GM12878 (cell line): Measurements from ENCODE around the gene SCMH1. TPM values are rescaled to one million over a fixed set of nuclear protein-coding genes. Genes with fewer than 3 reads are reported as not detected.

Source experiments
- ATAC-seq: fragments of 200-7000 bp; cut with Tn5 transposase; 3 replicates; pipeline ENCODE4 v1.9.1; 2020; ENCODE audit warnings: mild to moderate bottlenecking, moderate library complexity
- BruUV-seq: library from RNA; stranded (reverse); fragments of 400-500 nt; replicated peaks from 2 replicates; lab custom pipeline; 2021; lab: Mats Ljungman, UMichigan
- CTCF ChIA-PET: fragments of 300-600 bp; sonication (Branson Sonifier 250); formaldehyde crosslinking; extraction: SDS; loops from one replicate; lab custom pipeline; 2021; ENCODE audit warnings: inconsistent platforms; lab: Yijun Ruan, JAX
- POLR2A ChIA-PET: fragments of 350-600 bp; formaldehyde crosslinking; extraction: SDS; loops from one replicate; lab custom pipeline; 2021; ENCODE audit warnings: inconsistent platforms; lab: Charles Lee
- RAD21 ChIA-PET: fragments of 300-600 bp; sonication (Branson Sonifier 250); formaldehyde crosslinking; loops from one replicate; lab custom pipeline; 2023; ENCODE audit warnings: antibody characterized with exemption; ENCODE audit not compliant: unreplicated experiment; lab: Charles Lee
- SMC1A ChIA-PET: fragments of 300-600 bp; sonication (Branson Sonifier 250); formaldehyde crosslinking; loops from one replicate; lab custom pipeline; 2023; ENCODE audit not compliant: unreplicated experiment, uncharacterized antibody; lab: Charles Lee
- DNase-seq: peaks from one replicate; pipeline ENCODE4 v3.0.0-alpha.2; 2011; ENCODE audit warnings: low read depth, low spot score
- FAIRE-seq: peaks from 3 replicates; lab custom pipeline; 2011; peaks lifted over from hg19 to GRCh38; lab: Jason Lieb, UNC
- H2AFZ ChIP-seq: 2 replicates; pipeline ENCODE4 v1.6.0; 2011; ENCODE audit warnings: low read depth, low read length, control low read depth; ENCODE audit not compliant: control insufficient read depth
- H3K27ac ChIP-seq: 2 replicates; pipeline ENCODE4 v1.5.1; 2011; ENCODE audit warnings: control low read depth; ENCODE audit not compliant: control insufficient read depth, insufficient read depth
- H3K27me3 ChIP-seq, 2 experiments: replicated peaks in 1 of 2; 2 replicates each; pipeline versions ENCODE4 v1.6.0 to v1.6.1; 2011; ENCODE audit warnings: low read length in 1 of 2; ENCODE audit not compliant: control insufficient read depth in 2 of 2, insufficient read depth in 2 of 2
- H3K36me3 ChIP-seq, 2 experiments: 2 replicates each; pipeline ENCODE4 v1.5.1; 2011; ENCODE audit warnings: low read length in 1 of 2; ENCODE audit not compliant: control insufficient read depth in 2 of 2, insufficient read depth in 2 of 2
- H3K4me1 ChIP-seq: 2 replicates; pipeline ENCODE4 v1.6.1; 2011; ENCODE audit warnings: mild to moderate bottlenecking, low read length, moderate library complexity, mixed read lengths; ENCODE audit not compliant: control insufficient read depth, insufficient read depth
- H3K4me2 ChIP-seq: 2 replicates; pipeline ENCODE4 v1.6.0; 2011; ENCODE audit warnings: control low read depth; ENCODE audit not compliant: control insufficient read depth, insufficient read depth
- H3K4me3 ChIP-seq: fragments of 200-600 bp; sonication (generic); 2 replicates; pipeline ENCODE4 v1.5.1; 2016
- H3K79me2 ChIP-seq: 2 replicates; pipeline ENCODE4 v1.6.0; 2011; ENCODE audit warnings: low read length; ENCODE audit not compliant: control insufficient read depth, insufficient read depth
- H3K9ac ChIP-seq: 2 replicates; pipeline ENCODE4 v1.8.0; 2011; ENCODE audit warnings: low read length, control low read depth, mixed read lengths; ENCODE audit not compliant: control insufficient read depth, insufficient read depth
- H3K9me3 ChIP-seq: replicated peaks from 3 replicates; pipeline ENCODE4 v1.5.1; 2011; ENCODE audit warnings: mild to moderate bottlenecking, low read length; ENCODE audit not compliant: control insufficient read depth, insufficient read depth
- H4K20me1 ChIP-seq: 2 replicates; pipeline ENCODE4 v1.6.0; 2011; ENCODE audit not compliant: control insufficient read depth, insufficient read depth
- NRF1 ChIP-seq: conservative IDR thresholded peaks from 2 replicates; pipeline ENCODE4 v1.6.1; 2011; ENCODE audit warnings: mild to moderate bottlenecking, low read depth, low read length, improper control_type of control experiment
- SREBF2 ChIP-seq: IDR thresholded peaks from 2 replicates; pipeline ENCODE4 v1.6.1; 2012; ENCODE audit warnings: mild to moderate bottlenecking, low read length
- ZBED1 ChIP-seq: IDR thresholded peaks from 2 replicates; pipeline ENCODE4 v1.6.1; 2016; ENCODE audit warnings: borderline replicate concordance
- WGBS: methylation state at CpG from one replicate; pipeline ENCODE4 v1.1.6; 2016; ENCODE audit warnings: low lambda C conversion rate; ENCODE audit not compliant: insufficient replicate concordance, insufficient coverage; ENCODE audit errors: missing lambda C conversion rate; 5-methylcytosine and 5-hydroxymethylcytosine counted together
- in situ Hi-C: fragments of 300-500 bp; cut with MboI; formaldehyde crosslinking; loops from 9 replicates; pipeline ENCODE4 v1.14.3; 2018; ENCODE audit warnings: mixed read lengths
- intact Hi-C: fragments of 100-400 bp; cut with micrococcal nuclease; formaldehyde crosslinking; loops from one replicate; pipeline ENCODE4 v1.14.2; 2022; ENCODE audit not compliant: unreplicated experiment
- polyA plus RNA-seq, 11 experiments: library from polyadenylated mRNA; depleted of rRNA in 4 of 11; unstranded in 6 of 11; stranded (reverse) in 5 of 11; fragments of >200 nt; fragmentation: Nextera tagmentation in 4 of 11; fragmentation: Illumina TruSeq in 1 of 11; extraction: Ambion mirVana in 4 of 11; extraction: Trizol in 1 of 11; gene quantifications; 1 replicate in 1 of 11; 2 replicates in 10 of 11; pipeline versions ENCODE4 v1.2.1 to v1.2.3, GENCODE V29; 2011 to 2016; ENCODE audit warnings: inconsistent platforms in 2 of 11, missing spikeins in 2 of 11, low read depth in 1 of 11
- total RNA-seq, 4 experiments: library from RNA; depleted of rRNA in 3 of 4; stranded (reverse); fragments of >200 nt in 3 of 4; fragmentation: Illumina TruSeq in 1 of 4; extraction: Trizol in 1 of 4; gene quantifications; 2 replicates each; pipeline versions ENCODE4 v1.2.1 to v1.2.3, GENCODE V29; 2013 to 2021
- TF ChIP-seq, protein P1 (sequence below): fragments of 450-650 bp; IDR thresholded peaks from 2 replicates; pipeline ENCODE4 v1.6.1; 2017; ENCODE audit warnings: mild to moderate bottlenecking, low read depth, inconsistent platforms; ENCODE audit not compliant: poor library complexity, severe bottlenecking

Gene SCMH1
- total and polyA plus RNA-seq, 10 of the 15 experiments (the other 5 are each of a cell fraction or from before 2014, with no cell fraction given), result 7.5 to 44.1 (median 27.8) TPM

- Histone ChIP-seq H3K27me3 (no peaks in the 10 kb centered on the region), H3K4me2 (no peak overlapping the region), H3K36me3 (peaks cover 6 to 15% of the 10 kb centered on the region in 2 experiments; a peak in 3 of 4 replicates), H3K9ac (no peak overlapping the region), H4K20me1 (no peaks in the 10 kb centered on the region), H3K4me3 (no peak overlapping the region), H3K27ac (no peak overlapping the region), H3K4me1 (no peaks in the 10 kb centered on the region), H3K79me2 (no peaks in the 10 kb centered on the region), H3K9me3 (no peaks in the 10 kb centered on the region), H2AFZ (no peak overlapping the region)
- ChIA-PET POLR2A (interaction anchor here (0.6 to 1.1 kb wide), 2 partner anchors 10 to 15 kb away, joined by 3 to 4 read pairs; no protein-coding TSS in a partner anchor), RAD21 (no interaction called here), SMC1A (no interaction called here), CTCF (interaction anchor here (0.7 kb wide), 1 partner anchor 10 kb away, joined by 3 read pairs; no protein-coding TSS in a partner anchor)
- DNase-seq, result no peak
- FAIRE-seq, result no peak
- no peak for TF ChIP-seq ZBED1
- no peak for TF ChIP-seq NRF1
- TF ChIP-seq, protein P1, sequence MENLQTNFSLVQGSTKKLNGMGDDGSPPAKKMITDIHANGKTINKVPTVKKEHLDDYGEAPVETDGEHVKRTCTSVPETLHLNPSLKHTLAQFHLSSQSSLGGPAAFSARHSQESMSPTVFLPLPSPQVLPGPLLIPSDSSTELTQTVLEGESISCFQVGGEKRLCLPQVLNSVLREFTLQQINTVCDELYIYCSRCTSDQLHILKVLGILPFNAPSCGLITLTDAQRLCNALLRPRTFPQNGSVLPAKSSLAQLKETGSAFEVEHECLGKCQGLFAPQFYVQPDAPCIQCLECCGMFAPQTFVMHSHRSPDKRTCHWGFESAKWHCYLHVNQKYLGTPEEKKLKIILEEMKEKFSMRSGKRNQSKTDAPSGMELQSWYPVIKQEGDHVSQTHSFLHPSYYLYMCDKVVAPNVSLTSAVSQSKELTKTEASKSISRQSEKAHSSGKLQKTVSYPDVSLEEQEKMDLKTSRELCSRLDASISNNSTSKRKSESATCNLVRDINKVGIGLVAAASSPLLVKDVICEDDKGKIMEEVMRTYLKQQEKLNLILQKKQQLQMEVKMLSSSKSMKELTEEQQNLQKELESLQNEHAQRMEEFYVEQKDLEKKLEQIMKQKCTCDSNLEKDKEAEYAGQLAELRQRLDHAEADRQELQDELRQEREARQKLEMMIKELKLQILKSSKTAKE, result no peak
- no peak for TF ChIP-seq SREBF2
- in situ Hi-C loops (no loop called here), intact Hi-C loops (no loop called here)
- 97% methylated on average over 2 of the region's 2 CpGs for WGBS
- no peak for ATAC-seq
- BruUV-seq, result no TSS peak
These were observed 197.9 kb downstream of the SCMH1 start for GRCh38 chr1:41044187-41044586.
